Transverse colon (tissue), 4 donors: ENCODE data around the gene PIEZO2.

Experiments
- CTCF ChIP-seq, 5 experiments: fragments of 200-600 bp in 3 of 5; fragments of 450-650 bp in 2 of 5; sonication (generic) in 3 of 5; IDR thresholded peaks; 1 replicate in 2 of 5; 2 replicates in 3 of 5; pipeline ENCODE4 v1.5.1; 2016 to 2017; ENCODE audit warnings: antibody characterized with exemption in 5 of 5, inconsistent platforms in 3 of 5, mild to moderate bottlenecking in 2 of 5, moderate library complexity in 1 of 5
- EP300 ChIP-seq: sonication (generic); formaldehyde crosslinking; IDR thresholded peaks from one replicate; pipeline ENCODE4 v1.6.1; 2017; ENCODE audit warnings: antibody characterized with exemption, low read depth
- POLR2A ChIP-seq: fragments of 450-650 bp; IDR thresholded peaks from one replicate; pipeline ENCODE4 v1.6.1; 2016; ENCODE audit warnings: antibody characterized with exemption, mild to moderate bottlenecking, moderate library complexity
- POLR2AphosphoS5 ChIP-seq, 3 donors: sonication (generic); formaldehyde crosslinking; IDR thresholded peaks; one replicate each; pipeline ENCODE4 v1.6.1; 2016; ENCODE audit warnings: antibody characterized with exemption in 3 of 3

GRCh38 chr18:10775026-10775425 lies 374.3 kb downstream of the PIEZO2 start:
- TF ChIP-seq EP300 (no peak), CTCF (IDR thresholded peaks at IDR 0.05) (no peak), POLR2A (no peak), POLR2AphosphoS5 (IDR thresholded peaks at IDR 0.05) (no peak)
